Activated CD8-positive, alpha-beta memory T cell treated with anti-CD3 and anti-CD28 coated beads, Interleukin-2, amount 50 U/mL, for 4 hours (primary cell): ENCODE measurements around the gene MSL3B.
"Not testable (repeated sequence)": the region's sequence is repeated elsewhere in the genome, so short reads cannot be mapped to it uniquely, and the experiment has no call there.

ENCODE experiments used
- DNase-seq: peaks from one replicate; pipeline ENCODE4 v3.0.0-alpha.2; 2020

MSL3B gene

GRCh38 chr2:233867993-233868532 lies at the start of gene MSL3B:
MSL3B (minus strand) TSS chr2:233868386.
- DNase-seq: peak; percentile 61

- DNase-seq: no peak
Measured at GRCh38 chr2:233917116-233917515, 48.9 kb upstream of the MSL3B start, which contains the start of gene TRPM8. TRPM8 (plus strand) TSS chr2:233917373; CDS start chr2:233926538, 9,165 bp downstream.

GRCh38 chr2:233915128-233915527 lies 46.9 kb upstream of the MSL3B start:
- no peak for DNase-seq

- DNase-seq: no peak
Measured at GRCh38 chr2:233912691-233913423, 44.7 kb upstream of the MSL3B start.

- DNase-seq: no peak
Measured at GRCh38 chr2:233907627-233908026, 39.4 kb upstream of the MSL3B start.

- no peak for DNase-seq
Measured at GRCh38 chr2:233905945-233906344, 37.8 kb upstream of the MSL3B start.

GRCh38 chr2:233901884-233902283 lies 33.7 kb upstream of the MSL3B start:
- no peak for DNase-seq

- DNase-seq: no peak
Measured at GRCh38 chr2:233901367-233901766, 33.2 kb upstream of the MSL3B start.

- DNase-seq: not testable (repeated sequence)
Measured at GRCh38 chr2:233896253-233896652, 28.1 kb upstream of the MSL3B start.

- no peak for DNase-seq
Measured at GRCh38 chr2:233892793-233893192, 24.6 kb upstream of the MSL3B start.

- no peak for DNase-seq
Measured at GRCh38 chr2:233882353-233882752, 14.2 kb upstream of the MSL3B start.

- DNase-seq: not testable (repeated sequence)
Measured at GRCh38 chr2:233872125-233872524, 3.9 kb upstream of the MSL3B start.

- DNase-seq: no peak
Measured at GRCh38 chr2:233871432-233871831, 3.2 kb upstream of the MSL3B start.

GRCh38 chr2:233866479-233866878 lies 1.7 kb downstream of the MSL3B start:
- no peak for DNase-seq

- DNase-seq: no peak
Measured at GRCh38 chr2:233865838-233866237, 2.3 kb downstream of the MSL3B start.

- DNase-seq: no peak
Measured at GRCh38 chr2:233862261-233862768, 5.9 kb downstream of the MSL3B start.

GRCh38 chr2:233858331-233858730 lies 9.9 kb downstream of the MSL3B start:
- DNase-seq: no peak

GRCh38 chr2:233857511-233858141 lies 10.6 kb downstream of the MSL3B start:
- peak; percentile 58 for DNase-seq

- DNase-seq: no peak
Measured at GRCh38 chr2:233856184-233856583, 12.0 kb downstream of the MSL3B start.

- DNase-seq: no peak
Measured at GRCh38 chr2:233855345-233855744, 12.8 kb downstream of the MSL3B start.

- DNase-seq: peak; percentile 79
Measured at GRCh38 chr2:233854241-233854981, 13.8 kb downstream of the MSL3B start, which contains the start of gene HJURP. HJURP (minus strand) TSS chr2:233854535; CDS start chr2:233854500, 35 bp downstream.

- DNase-seq: no peak
Measured at GRCh38 chr2:233853883-233854240, 14.3 kb downstream of the MSL3B start.

GRCh38 chr2:233853353-233853752 lies 14.8 kb downstream of the MSL3B start:
- no peak for DNase-seq
